Stomach (tissue), 4 donors: Measurements from ENCODE around the gene TMIE.

Experiments used
- CTCF ChIP-seq, 7 experiments: fragments of 450-650 bp in 4 of 7; fragments of 200-600 bp in 3 of 7; sonication (generic) in 3 of 7; IDR thresholded peaks; one replicate each; pipeline ENCODE4 v1.5.1; 2016 to 2019; ENCODE audit warnings: antibody characterized with exemption in 7 of 7, control low read depth in 2 of 7, mild to moderate bottlenecking in 1 of 7
- EP300 ChIP-seq: sonication (generic); formaldehyde crosslinking; IDR thresholded peaks from one replicate; pipeline ENCODE4 v1.6.1; 2017; ENCODE audit warnings: antibody characterized with exemption
- POLR2A ChIP-seq, 4 donors: fragments of 450-650 bp; IDR thresholded peaks; one replicate each; pipeline ENCODE4 v1.6.1; 2016; ENCODE audit warnings: antibody characterized with exemption in 4 of 4, control low read depth in 2 of 4, mild to moderate bottlenecking in 1 of 4, moderate library complexity in 1 of 4
- POLR2AphosphoS5 ChIP-seq, 3 donors: sonication (generic); formaldehyde crosslinking; IDR thresholded peaks; one replicate each; pipeline ENCODE4 v1.6.1; 2016; ENCODE audit warnings: antibody characterized with exemption in 3 of 3

GRCh38 chr3:46669191-46669999, 31.8 kb upstream of the TMIE start:
- TF ChIP-seq CTCF (IDR thresholded peaks at IDR 0.05) (no peak), POLR2A (IDR thresholded peaks at IDR 0.05) (no peak), POLR2AphosphoS5 (IDR thresholded peaks at IDR 0.05) (no peak), EP300 (no peak)
